AG08395 (cell line): Measurements from ENCODE around the gene UCK1.

Experiments used
- DNase-seq: peaks from one replicate; pipeline ENCODE4 v3.0.0; 2012; ENCODE audit warnings: mixed read lengths, low spot score

Gene UCK1

GRCh38 chr9:131530920-131531832 lies at the start of gene UCK1:
Gene UCK1, minus strand, starts transcription at chr9:131531263. Its CDS starts 89 bp downstream, at chr9:131531174.
- peak; percentile 100 for DNase-seq

GRCh38 chr9:131580358-131580757 lies 49.3 kb upstream of the UCK1 start:
- DNase-seq, result no peak

- no peak for DNase-seq
Measured at GRCh38 chr9:131579789-131580211, 48.7 kb upstream of the UCK1 start.

GRCh38 chr9:131578731-131579504 lies 47.9 kb upstream of the UCK1 start:
- no peak for DNase-seq

- no peak for DNase-seq
Measured at GRCh38 chr9:131578021-131578420, 47.0 kb upstream of the UCK1 start.

- DNase-seq, result no peak
Measured at GRCh38 chr9:131577005-131578000, 46.2 kb upstream of the UCK1 start.

GRCh38 chr9:131575946-131576853 lies 45.1 kb upstream of the UCK1 start:
- no peak for DNase-seq

GRCh38 chr9:131574730-131575640 lies 43.9 kb upstream of the UCK1 start:
- no peak for DNase-seq

GRCh38 chr9:131567910-131568309 lies 36.8 kb upstream of the UCK1 start:
- DNase-seq, result no peak

- no peak for DNase-seq
Measured at GRCh38 chr9:131566158-131566557, 35.1 kb upstream of the UCK1 start.

- no peak for DNase-seq
Measured at GRCh38 chr9:131565369-131565768, 34.3 kb upstream of the UCK1 start.

- DNase-seq, result no peak
Measured at GRCh38 chr9:131562032-131562959, 31.2 kb upstream of the UCK1 start.

- DNase-seq, result no peak
Measured at GRCh38 chr9:131559421-131560000, 28.4 kb upstream of the UCK1 start.

- DNase-seq, result no peak
Measured at GRCh38 chr9:131557855-131558548, 26.9 kb upstream of the UCK1 start.

- DNase-seq, result no peak
Measured at GRCh38 chr9:131555841-131556673, 25.0 kb upstream of the UCK1 start.

GRCh38 chr9:131554843-131555351 lies 23.8 kb upstream of the UCK1 start:
- DNase-seq, result no peak
